ENCODE results near the gene TBCD.

The TBCD gene

DNA sequence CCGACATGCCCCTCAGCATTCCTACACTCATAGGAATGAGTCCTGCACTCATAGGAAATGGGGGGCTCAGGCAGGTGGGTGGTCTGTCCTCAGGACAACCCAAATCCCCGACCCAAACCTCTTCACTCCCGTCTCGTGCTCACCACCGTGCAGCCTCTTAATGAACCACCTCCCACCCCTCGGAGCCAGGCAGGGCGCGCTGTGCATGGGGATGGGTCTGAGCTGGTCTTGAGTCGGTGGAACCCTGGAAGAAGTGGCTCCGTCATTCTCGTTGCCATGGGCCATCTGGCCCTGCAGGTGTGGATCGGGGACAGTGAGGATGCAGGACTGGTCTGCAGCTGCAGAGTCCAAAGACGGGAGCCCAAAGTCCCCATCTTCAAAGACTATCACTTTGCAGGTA, 47.0 kb upstream of the TBCD start (continued):
- TF ChIP-seq, protein P1, sequence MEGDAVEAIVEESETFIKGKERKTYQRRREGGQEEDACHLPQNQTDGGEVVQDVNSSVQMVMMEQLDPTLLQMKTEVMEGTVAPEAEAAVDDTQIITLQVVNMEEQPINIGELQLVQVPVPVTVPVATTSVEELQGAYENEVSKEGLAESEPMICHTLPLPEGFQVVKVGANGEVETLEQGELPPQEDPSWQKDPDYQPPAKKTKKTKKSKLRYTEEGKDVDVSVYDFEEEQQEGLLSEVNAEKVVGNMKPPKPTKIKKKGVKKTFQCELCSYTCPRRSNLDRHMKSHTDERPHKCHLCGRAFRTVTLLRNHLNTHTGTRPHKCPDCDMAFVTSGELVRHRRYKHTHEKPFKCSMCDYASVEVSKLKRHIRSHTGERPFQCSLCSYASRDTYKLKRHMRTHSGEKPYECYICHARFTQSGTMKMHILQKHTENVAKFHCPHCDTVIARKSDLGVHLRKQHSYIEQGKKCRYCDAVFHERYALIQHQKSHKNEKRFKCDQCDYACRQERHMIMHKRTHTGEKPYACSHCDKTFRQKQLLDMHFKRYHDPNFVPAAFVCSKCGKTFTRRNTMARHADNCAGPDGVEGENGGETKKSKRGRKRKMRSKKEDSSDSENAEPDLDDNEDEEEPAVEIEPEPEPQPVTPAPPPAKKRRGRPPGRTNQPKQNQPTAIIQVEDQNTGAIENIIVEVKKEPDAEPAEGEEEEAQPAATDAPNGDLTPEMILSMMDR (tag by site-specific recombination; IDR thresholded peaks at IDR 0.05), result no peak
- TF ChIP-seq KLF8 (tag by site-specific recombination; IDR thresholded peaks at IDR 0.05) (no peak), ZNF610 (tag by site-specific recombination; IDR thresholded peaks at IDR 0.05; ENCODE audit: borderline replicate concordance) (no peak), ZNF830 (tag by site-specific recombination; IDR thresholded peaks at IDR 0.05; ENCODE audit: low read depth) (no peak)

DNA sequence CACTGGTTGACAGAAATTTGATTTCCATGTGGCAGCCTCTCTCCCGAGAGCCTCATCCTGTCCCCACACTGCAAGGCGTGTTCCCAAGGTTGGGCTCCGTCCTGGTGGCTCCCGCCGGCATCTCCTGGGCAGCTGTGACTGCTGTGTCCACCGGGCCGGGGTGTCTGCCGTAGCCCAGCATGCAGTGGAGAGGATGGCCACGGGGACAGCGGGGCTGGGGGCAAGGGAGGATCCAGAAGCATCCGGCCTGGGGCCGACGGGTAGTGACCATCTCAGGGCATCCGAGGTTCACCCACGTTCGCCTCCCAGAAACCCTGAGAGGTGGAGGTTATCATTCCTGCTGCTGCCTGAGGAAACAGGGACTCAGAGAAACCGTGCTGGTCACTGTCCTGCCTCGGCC, 46.1 kb upstream of the TBCD start:
- ChIA-PET CTCF (no interaction called here), POLR2A (no interaction called here)
- no peaks in the 10 kb centered on the region for H3K4me1 ChIP-seq (ENCODE audit: control insufficient read depth, insufficient read depth, low read length)
- H3K9me3 ChIP-seq (ENCODE audit: control insufficient read depth, insufficient read depth, low read depth, low read length), result no peaks in the 10 kb centered on the region
- no peak overlapping the region for H3K4me3 ChIP-seq (ENCODE audit: low read depth, low read length)
- H3K36me3 ChIP-seq (ENCODE audit: control insufficient read depth in 2 of 2, insufficient read depth in 1 of 2, low read length in 2 of 2), result no peaks in the 10 kb centered on the region
- TF ChIP-seq SCRT1 (tag by site-specific recombination; IDR thresholded peaks at IDR 0.05; ENCODE audit: borderline replicate concordance) (no peak), ZNF561 (tag by site-specific recombination; IDR thresholded peaks at IDR 0.05; ENCODE audit: borderline replicate concordance) (no peak), AEBP2 (tag by site-specific recombination; IDR thresholded peaks at IDR 0.05; ENCODE audit: borderline replicate concordance) (no peak), ZNF138 (tag by site-specific recombination; IDR thresholded peaks at IDR 0.05; ENCODE audit: borderline replicate concordance) (no peak), ZNF664 (tag by site-specific recombination; IDR thresholded peaks at IDR 0.05) (no peak), ZNF571 (tag by site-specific recombination; IDR thresholded peaks at IDR 0.05) (no peak), ZNF404 (tag by site-specific recombination; IDR thresholded peaks at IDR 0.05) (no peak), HOXD13 (CRISPR knock-in tag; IDR thresholded peaks at IDR 0.05; ENCODE audit: borderline replicate concordance) (no peak)
- no peak overlapping the region for H3K27ac ChIP-seq (ENCODE audit: extremely low read depth, low read depth, low read length)

GRCh38 chr17:82709024-82709675, 42.7 kb upstream of the TBCD start:
- Histone ChIP-seq H3K4me1 (ENCODE audit: control insufficient read depth, insufficient read depth, low read length) (no peaks in the 10 kb centered on the region), H3K27ac (ENCODE audit: extremely low read depth, low read depth, low read length) (no peak overlapping the region), H3K9me3 (ENCODE audit: control insufficient read depth, insufficient read depth, low read depth, low read length) (no peaks in the 10 kb centered on the region), H3K4me3 (ENCODE audit: low read depth, low read length) (no peak overlapping the region), H3K36me3 (ENCODE audit: control insufficient read depth in 2 of 2, insufficient read depth in 1 of 2, low read length in 2 of 2) (no peaks in the 10 kb centered on the region)
- TF ChIP-seq ZFHX2 (tag by site-specific recombination; conservative IDR thresholded peaks at IDR 0.05), result peak; percentile 48; the same call in 1 of the 2 replicates
- TF ChIP-seq KLF1 (tag by site-specific recombination; IDR thresholded peaks at IDR 0.05), result peak; percentile 69
- TF ChIP-seq PRDM1 (tag by site-specific recombination; IDR thresholded peaks at IDR 0.05), result no peak
- ChIA-PET POLR2A (no interaction called here), CTCF (no interaction called here)

- POLR2A ChIA-PET, result no interaction called here
- no peak overlapping the region for H3K4me3 ChIP-seq (ENCODE audit: low read depth, low read length)
- H3K4me1 ChIP-seq (ENCODE audit: control insufficient read depth, insufficient read depth, low read length), result no peaks in the 10 kb centered on the region
- H3K36me3 ChIP-seq (ENCODE audit: control insufficient read depth in 2 of 2, insufficient read depth in 1 of 2, low read length in 2 of 2), result no peaks in the 10 kb centered on the region
- no peaks in the 10 kb centered on the region for H3K9me3 ChIP-seq (ENCODE audit: control insufficient read depth, insufficient read depth, low read depth, low read length)
- CTCF ChIA-PET, result no interaction called here
- no peak overlapping the region for H3K27ac ChIP-seq (ENCODE audit: extremely low read depth, low read depth, low read length)
- TF ChIP-seq ZXDB (tag by site-specific recombination; IDR thresholded peaks at IDR 0.05) (no peak), ZSCAN16 (tag by site-specific recombination; IDR thresholded peaks at IDR 0.05) (no peak), ZEB2 (tag by site-specific recombination; IDR thresholded peaks at IDR 0.05) (no peak), MEIS1 (CRISPR knock-in tag; IDR thresholded peaks at IDR 0.05; ENCODE audit: borderline replicate concordance) (no peak), ZNF175 (tag by site-specific recombination; IDR thresholded peaks at IDR 0.05) (no peak), PRDM6 (tag by site-specific recombination; IDR thresholded peaks at IDR 0.05) (no peak), ZNF529 (tag by site-specific recombination; IDR thresholded peaks at IDR 0.05; ENCODE audit: insufficient replicate concordance) (no peak)
- TF ChIP-seq, protein P2, sequence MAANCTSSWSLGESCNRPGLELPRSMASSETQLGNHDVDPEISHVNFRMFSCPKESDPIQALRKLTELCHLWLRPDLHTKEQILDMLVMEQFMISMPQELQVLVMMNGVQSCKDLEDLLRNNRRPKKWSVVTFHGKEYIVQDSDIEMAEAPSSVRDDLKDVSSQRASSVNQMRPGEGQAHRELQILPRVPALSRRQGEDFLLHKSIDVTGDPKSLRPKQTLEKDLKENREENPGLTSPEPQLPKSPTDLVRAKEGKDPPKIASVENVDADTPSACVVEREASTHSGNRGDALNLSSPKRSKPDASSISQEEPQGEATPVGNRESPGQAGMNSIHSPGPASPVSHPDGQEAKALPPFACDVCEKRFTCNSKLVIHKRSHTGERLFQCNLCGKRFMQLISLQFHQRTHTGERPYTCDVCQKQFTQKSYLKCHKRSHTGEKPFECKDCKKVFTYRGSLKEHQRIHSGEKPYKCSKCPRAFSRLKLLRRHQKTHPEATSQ (tag by site-specific recombination; IDR thresholded peaks at IDR 0.05), result no peak
These were observed 42.0 kb upstream of the TBCD start for GRCh38 chr17:82709676-82710498.

Data from HEK293 (cell line).